ENCODE data around the gene PIK3CA. TPM values are rescaled to one million over a fixed set of nuclear protein-coding genes. Genes with fewer than 3 reads are reported as not detected.

Gene PIK3CA
- total and polyA plus RNA-seq, 2 donors (not counting 3 experiments of a cell fraction or from before 2014, with no cell fraction given), result 4.2 to 25.8 TPM

DNA sequence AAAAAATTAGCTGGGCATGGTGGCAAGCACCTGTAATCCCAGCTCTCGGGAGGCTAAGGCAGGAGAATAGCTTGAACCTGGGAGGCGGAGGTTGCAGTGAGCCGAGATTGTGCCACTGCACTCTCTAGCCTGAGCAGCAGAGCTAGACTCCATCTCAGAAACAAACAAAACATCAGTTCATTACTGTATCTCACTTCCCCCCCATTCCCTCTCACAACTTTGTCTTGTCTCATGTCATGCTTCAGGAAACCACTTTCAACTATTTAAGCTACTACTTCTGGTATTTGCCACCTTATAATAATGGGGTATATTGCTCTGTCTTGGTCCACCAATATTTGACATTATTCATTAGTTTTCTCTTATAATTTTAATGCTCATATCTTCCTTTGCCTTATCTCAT lies 26.2 kb downstream of the PIK3CA start:
- CTCF ChIA-PET, result interaction anchor here (1.6 kb wide), 1 partner anchor 11 kb away, joined by 8 read pairs; no protein-coding TSS in a partner anchor
- Histone ChIP-seq H3K79me2 (ENCODE audit: control insufficient read depth, insufficient read depth, low read length) (peaks cover 40% of the 10 kb centered on the region), H3K36me3 (ENCODE audit: control insufficient read depth in 2 of 2, extremely low read depth in 1 of 2, insufficient read depth in 2 of 2, low read length in 2 of 2) (no peaks in the 10 kb centered on the region), H3K9me3 (replicated peaks; ENCODE audit: control insufficient read depth, insufficient read depth, low read length) (no peaks in the 10 kb centered on the region), H2AFZ (ENCODE audit: low read depth, low read length) (no peak overlapping the region), H3K27ac (ENCODE audit: insufficient read depth, low read depth, low read length) (no peak overlapping the region), H4K20me1 (replicated peaks; ENCODE audit: control insufficient read depth, extremely low read depth, insufficient read depth, low read length) (peaks cover 5% of the 10 kb centered on the region), H3K4me3 (replicated peaks in 1 of 3; ENCODE audit: insufficient read depth in 1 of 3, low read depth in 1 of 3, low read length in 3 of 3) (no peak overlapping the region), H3K27me3 (ENCODE audit: control insufficient read depth in 2 of 2, insufficient read depth in 2 of 2, low read length in 2 of 2) (no peaks in the 10 kb centered on the region), H3K4me1 (ENCODE audit: control insufficient read depth, extremely low read depth, insufficient read depth, low read length) (peaks cover 5% of the 10 kb centered on the region), H3K4me2 (ENCODE audit: insufficient read depth, low read length) (no peak overlapping the region), H3K9me1 (replicated peaks; ENCODE audit: control insufficient read depth, extremely low read depth, insufficient read depth, low read length) (no peaks in the 10 kb centered on the region), H3K9ac (replicated peaks; ENCODE audit: extremely low read depth, insufficient read depth, low read length) (no peak overlapping the region)
- POLR2A ChIA-PET, result no interaction called here
- no TSS peak for BruUV-seq (replicated peaks)
- dilution Hi-C loops (cut with MboI; ENCODE audit: extremely low pct_ligation_motif_present, low sequenced_read_pairs), result no loop called here
- no peak for DNase-seq (ENCODE audit: low read depth, low spot score)
- TF ChIP-seq MYC (IDR thresholded peaks at IDR 0.05; ENCODE audit: low read depth, low read length), result no peak
- TF ChIP-seq POLR2A (IDR thresholded peaks at IDR 0.05; ENCODE audit: low read depth, low read length), result no peak
- no peak for TF ChIP-seq FOS (IDR thresholded peaks at IDR 0.05; ENCODE audit: borderline replicate concordance, insufficient read depth, low read length)
- no peak for TF ChIP-seq GATA2 (IDR thresholded peaks at IDR 0.05; ENCODE audit: insufficient read depth, insufficient read length, low read depth, low read length)
- TF ChIP-seq EZH2 (IDR thresholded peaks at IDR 0.05; ENCODE audit: borderline replicate concordance, low read depth, low read length, severe bottlenecking), result no peak
- no peak for TF ChIP-seq JUN (IDR thresholded peaks at IDR 0.05; ENCODE audit: borderline replicate concordance, insufficient read depth, insufficient read length, low read depth)
- TF ChIP-seq POLR2AphosphoS5 (IDR thresholded peaks at IDR 0.05; ENCODE audit: insufficient read depth, low read depth, low read length), result no peak
- TF ChIP-seq, protein P1, sequence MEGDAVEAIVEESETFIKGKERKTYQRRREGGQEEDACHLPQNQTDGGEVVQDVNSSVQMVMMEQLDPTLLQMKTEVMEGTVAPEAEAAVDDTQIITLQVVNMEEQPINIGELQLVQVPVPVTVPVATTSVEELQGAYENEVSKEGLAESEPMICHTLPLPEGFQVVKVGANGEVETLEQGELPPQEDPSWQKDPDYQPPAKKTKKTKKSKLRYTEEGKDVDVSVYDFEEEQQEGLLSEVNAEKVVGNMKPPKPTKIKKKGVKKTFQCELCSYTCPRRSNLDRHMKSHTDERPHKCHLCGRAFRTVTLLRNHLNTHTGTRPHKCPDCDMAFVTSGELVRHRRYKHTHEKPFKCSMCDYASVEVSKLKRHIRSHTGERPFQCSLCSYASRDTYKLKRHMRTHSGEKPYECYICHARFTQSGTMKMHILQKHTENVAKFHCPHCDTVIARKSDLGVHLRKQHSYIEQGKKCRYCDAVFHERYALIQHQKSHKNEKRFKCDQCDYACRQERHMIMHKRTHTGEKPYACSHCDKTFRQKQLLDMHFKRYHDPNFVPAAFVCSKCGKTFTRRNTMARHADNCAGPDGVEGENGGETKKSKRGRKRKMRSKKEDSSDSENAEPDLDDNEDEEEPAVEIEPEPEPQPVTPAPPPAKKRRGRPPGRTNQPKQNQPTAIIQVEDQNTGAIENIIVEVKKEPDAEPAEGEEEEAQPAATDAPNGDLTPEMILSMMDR (IDR thresholded peaks at IDR 0.05; ENCODE audit: extremely low read depth in 1 of 2, insufficient read depth in 1 of 2, low read depth in 1 of 2, low read length in 2 of 2), result no peak
- TF ChIP-seq MAX (IDR thresholded peaks at IDR 0.05; ENCODE audit: insufficient read depth, insufficient read length), result no peak
- intact Hi-C loops (cut with micrococcal nuclease), result no loop called here
- no peak for FAIRE-seq

Data from endothelial cell of umbilical vein (primary cell).